Measurements from ENCODE around the gene ACTL7A. TPM values are rescaled to one million over a fixed set of nuclear protein-coding genes. Genes with fewer than 3 reads are reported as not detected.
A peak's percentile ranks its signal among the peaks of the same experiment; 100 is the strongest.

Gene ACTL7A
- total and polyA plus RNA-seq, 2 of the 13 experiments (the other 11 are each of a cell fraction or from before 2014, with no cell fraction given) = not detected

DNA sequence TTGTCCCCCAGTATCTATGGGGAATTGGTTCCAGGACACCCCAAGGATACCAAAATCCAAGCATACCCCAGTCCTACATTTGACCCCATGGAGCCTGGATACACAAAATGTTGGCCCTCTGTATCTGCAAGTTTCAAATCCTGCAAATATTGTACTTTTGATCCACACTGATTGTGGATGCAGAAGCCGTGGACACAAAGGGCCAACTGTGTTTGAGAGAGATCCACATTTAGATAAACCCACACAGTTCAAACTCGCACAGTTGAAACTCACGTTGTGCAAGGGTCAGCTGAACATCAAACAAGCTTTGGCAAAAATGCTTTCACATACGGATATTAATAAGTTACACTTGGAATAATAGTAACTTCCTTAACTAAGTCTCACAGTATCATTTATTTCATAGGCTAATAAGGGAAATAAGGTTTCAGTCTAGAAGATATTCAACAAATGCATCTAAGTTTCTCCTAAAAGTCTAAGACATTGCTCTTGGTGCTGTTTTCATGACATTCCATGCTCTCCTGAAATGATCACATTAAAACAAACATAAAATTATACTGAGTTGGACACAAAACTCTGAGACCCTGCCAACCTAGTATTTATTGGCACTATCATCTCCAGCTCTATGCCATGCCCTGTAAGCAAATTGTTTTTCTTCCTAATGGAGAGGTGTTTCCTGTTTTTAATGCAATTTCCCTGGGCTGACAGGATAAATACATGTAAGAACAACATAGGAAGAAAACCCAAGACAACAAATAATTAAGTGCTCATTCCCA is 32.3 kb downstream of the ACTL7A start (continued):
- TF ChIP-seq, protein P1, sequence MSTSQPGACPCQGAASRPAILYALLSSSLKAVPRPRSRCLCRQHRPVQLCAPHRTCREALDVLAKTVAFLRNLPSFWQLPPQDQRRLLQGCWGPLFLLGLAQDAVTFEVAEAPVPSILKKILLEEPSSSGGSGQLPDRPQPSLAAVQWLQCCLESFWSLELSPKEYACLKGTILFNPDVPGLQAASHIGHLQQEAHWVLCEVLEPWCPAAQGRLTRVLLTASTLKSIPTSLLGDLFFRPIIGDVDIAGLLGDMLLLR (CRISPR knock-in tag; IDR thresholded peaks at IDR 0.05) = no peak
- TF ChIP-seq FOXC1 (CRISPR knock-in tag; IDR thresholded peaks at IDR 0.05; ENCODE audit: borderline replicate concordance) = no peak
- peak; percentile 98 for TF ChIP-seq NCOA2 (CRISPR knock-in tag; IDR thresholded peaks at IDR 0.05)
- no peak for TF ChIP-seq CSRNP2 (CRISPR knock-in tag; conservative IDR thresholded peaks at IDR 0.05; ENCODE audit: low read depth)
- TF ChIP-seq TERF1 (CRISPR knock-in tag; IDR thresholded peaks at IDR 0.05) = no peak
- no peak for TF ChIP-seq ZNF724P (CRISPR knock-in tag; IDR thresholded peaks at IDR 0.05; ENCODE audit: borderline replicate concordance)
- TF ChIP-seq ARNT (IDR thresholded peaks at IDR 0.05) = no peak
- no peak for TF ChIP-seq ZNF513 (CRISPR knock-in tag; conservative IDR thresholded peaks at IDR 0.05)
- TF ChIP-seq, protein P2, sequence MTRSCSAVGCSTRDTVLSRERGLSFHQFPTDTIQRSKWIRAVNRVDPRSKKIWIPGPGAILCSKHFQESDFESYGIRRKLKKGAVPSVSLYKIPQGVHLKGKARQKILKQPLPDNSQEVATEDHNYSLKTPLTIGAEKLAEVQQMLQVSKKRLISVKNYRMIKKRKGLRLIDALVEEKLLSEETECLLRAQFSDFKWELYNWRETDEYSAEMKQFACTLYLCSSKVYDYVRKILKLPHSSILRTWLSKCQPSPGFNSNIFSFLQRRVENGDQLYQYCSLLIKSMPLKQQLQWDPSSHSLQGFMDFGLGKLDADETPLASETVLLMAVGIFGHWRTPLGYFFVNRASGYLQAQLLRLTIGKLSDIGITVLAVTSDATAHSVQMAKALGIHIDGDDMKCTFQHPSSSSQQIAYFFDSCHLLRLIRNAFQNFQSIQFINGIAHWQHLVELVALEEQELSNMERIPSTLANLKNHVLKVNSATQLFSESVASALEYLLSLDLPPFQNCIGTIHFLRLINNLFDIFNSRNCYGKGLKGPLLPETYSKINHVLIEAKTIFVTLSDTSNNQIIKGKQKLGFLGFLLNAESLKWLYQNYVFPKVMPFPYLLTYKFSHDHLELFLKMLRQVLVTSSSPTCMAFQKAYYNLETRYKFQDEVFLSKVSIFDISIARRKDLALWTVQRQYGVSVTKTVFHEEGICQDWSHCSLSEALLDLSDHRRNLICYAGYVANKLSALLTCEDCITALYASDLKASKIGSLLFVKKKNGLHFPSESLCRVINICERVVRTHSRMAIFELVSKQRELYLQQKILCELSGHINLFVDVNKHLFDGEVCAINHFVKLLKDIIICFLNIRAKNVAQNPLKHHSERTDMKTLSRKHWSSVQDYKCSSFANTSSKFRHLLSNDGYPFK (CRISPR knock-in tag; IDR thresholded peaks at IDR 0.05; ENCODE audit: borderline replicate concordance) = no peak
- no peak for TF ChIP-seq AKAP8 (CRISPR knock-in tag; IDR thresholded peaks at IDR 0.05)
- TF ChIP-seq ZBTB3 (CRISPR knock-in tag; IDR thresholded peaks at IDR 0.05; ENCODE audit: borderline replicate concordance, low read depth) = no peak
- TF ChIP-seq ZNF251 (CRISPR knock-in tag; IDR thresholded peaks at IDR 0.05) = no peak
- TF ChIP-seq, protein P3, sequence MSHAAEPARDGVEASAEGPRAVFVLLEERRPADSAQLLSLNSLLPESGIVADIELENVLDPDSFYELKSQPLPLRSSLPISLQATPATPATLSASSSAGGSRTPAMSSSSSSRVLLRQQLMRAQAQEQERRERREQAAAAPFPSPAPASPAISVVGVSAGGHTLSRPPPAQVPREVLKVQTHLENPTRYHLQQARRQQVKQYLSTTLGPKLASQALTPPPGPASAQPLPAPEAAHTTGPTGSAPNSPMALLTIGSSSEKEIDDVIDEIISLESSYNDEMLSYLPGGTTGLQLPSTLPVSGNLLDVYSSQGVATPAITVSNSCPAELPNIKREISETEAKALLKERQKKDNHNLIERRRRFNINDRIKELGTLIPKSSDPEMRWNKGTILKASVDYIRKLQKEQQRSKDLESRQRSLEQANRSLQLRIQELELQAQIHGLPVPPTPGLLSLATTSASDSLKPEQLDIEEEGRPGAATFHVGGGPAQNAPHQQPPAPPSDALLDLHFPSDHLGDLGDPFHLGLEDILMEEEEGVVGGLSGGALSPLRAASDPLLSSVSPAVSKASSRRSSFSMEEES (CRISPR knock-in tag; IDR thresholded peaks at IDR 0.05) = peak; percentile 66; the same call in 1 of the 2 replicates
- TF ChIP-seq CENPT (CRISPR knock-in tag; IDR thresholded peaks at IDR 0.05; ENCODE audit: low read depth) = no peak
- TF ChIP-seq PCBP1 (IDR thresholded peaks at IDR 0.05; ENCODE audit: borderline replicate concordance, low read depth, low read length) = no peak
- TF ChIP-seq NCOR1 (IDR thresholded peaks at IDR 0.05; ENCODE audit: borderline replicate concordance, low read length) = peak; percentile 92; the same call in 1 of the 2 replicates

Measured in HepG2 (cell line).